ENCODE measurements around the gene KANK2.

KANK2 gene

DNA sequence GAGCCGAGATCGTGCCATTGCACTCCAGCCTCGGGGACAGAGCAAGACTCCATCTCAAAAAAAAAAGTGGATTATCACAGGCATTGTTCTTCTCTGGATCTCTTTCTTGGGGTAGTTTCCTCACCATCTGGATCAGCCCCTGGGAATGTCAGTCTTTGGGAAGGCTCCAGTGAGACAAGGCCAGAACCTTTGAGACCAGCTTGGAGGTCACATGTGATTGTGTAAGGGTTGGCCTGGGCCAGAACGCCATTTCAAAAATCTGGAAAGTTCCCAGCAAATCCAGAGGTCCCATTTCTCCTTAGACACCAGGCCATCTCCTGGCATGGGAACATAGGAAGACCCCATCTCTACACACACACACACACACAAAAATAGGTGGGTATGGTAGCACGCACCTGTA is 27.8 kb upstream of the KANK2 start:
- no peak for DNase-seq

DNA sequence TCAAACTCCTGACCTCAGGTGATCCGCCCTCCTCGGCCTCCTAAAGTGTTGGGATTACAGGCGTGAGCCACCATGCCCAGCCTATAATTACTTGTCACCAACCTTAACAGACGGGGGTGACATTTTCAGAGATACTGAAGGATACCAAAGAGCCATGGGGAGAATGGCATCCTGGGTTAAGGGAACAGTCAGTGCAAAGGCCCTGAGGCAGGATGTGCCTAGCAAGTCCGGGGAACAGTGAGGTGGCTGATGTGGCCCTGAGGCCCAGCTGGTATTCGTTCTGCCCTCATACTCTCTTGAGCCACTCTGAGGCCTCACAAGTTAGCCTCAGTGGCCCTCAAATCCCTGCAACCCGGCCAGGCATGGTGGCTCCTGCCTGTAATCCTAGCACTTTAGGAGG is 27.1 kb upstream of the KANK2 start:
- DNase-seq, result no peak

DNA sequence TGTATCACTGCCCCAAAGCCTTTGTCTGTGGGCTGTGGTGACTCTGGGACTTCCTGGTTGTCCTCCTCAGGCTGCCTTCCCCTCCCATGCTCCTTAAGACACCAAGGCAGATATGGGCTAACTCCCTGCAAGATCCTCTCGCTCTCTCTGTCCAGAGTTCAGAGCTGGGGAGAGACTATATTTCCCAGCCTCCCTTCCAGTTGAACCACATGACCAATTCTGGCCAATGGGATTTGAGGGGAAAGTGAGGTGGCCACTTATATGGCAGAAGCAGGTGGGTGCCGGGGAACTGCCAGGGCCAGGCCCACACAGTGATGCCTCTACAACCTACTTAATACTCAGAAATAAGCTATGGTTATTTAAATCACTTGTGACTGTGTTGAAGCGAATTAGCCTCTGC is 25.9 kb upstream of the KANK2 start:
- no peak for DNase-seq

- DNase-seq, result no peak
These were observed 23.8 kb upstream of the KANK2 start for GRCh38 chr19:11221082-11221598.

GRCh38 chr19:11214387-11214786 is 17.0 kb upstream of the KANK2 start:
- DNase-seq, result no peak

DNA sequence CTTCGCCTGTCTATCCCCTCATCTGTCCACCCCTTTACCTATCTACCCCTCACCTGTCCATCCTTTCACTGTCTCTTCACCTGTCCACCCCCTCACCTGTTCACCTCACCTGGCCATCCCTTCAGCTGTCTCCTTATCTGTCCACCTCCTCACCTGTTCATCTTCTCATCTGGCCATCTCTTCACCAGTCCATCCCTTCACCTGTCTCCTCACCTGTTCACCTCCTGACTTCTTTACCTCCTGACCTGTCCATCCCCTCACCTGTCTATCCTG is 13.2 kb upstream of the KANK2 start:
- no peak for DNase-seq

DNA sequence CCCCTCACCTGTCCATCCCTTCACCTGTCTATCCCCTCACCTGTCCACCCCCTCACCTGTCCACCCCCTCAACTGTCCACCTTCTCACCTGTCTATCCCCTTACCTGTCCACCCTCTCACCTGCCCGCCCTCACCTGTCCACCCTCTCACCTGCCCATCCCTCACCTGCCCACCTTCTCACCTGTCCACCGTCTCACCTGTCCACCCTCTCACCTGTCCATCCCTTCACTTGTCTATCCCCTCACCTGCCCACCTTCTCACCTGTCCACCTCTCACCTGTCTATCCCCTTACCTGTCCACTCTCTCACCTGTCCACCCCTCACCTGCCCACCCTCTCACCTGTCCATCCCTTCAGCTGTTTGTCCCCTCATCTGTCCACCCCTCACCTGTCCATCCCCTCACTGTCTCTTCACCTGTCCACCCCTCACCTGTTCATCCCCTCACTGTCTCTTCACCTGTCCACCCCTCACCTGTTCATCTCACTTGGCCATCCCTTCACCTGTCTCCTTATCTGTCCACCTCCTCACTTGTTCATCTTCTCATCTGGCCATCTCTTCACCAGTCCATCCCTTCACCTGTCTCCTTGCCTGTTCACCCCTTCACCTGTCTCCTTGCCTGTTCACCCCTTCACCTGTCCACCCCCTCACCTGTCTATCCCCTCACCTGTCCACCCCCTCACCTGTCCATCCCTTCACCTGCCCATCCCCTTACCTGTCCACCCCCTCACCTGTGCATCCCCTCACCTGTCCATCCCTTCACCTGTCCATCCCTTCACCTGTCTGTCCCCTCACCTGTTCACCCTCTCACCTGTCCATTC is 12.7 kb upstream of the KANK2 start:
- no peak for DNase-seq

DNA sequence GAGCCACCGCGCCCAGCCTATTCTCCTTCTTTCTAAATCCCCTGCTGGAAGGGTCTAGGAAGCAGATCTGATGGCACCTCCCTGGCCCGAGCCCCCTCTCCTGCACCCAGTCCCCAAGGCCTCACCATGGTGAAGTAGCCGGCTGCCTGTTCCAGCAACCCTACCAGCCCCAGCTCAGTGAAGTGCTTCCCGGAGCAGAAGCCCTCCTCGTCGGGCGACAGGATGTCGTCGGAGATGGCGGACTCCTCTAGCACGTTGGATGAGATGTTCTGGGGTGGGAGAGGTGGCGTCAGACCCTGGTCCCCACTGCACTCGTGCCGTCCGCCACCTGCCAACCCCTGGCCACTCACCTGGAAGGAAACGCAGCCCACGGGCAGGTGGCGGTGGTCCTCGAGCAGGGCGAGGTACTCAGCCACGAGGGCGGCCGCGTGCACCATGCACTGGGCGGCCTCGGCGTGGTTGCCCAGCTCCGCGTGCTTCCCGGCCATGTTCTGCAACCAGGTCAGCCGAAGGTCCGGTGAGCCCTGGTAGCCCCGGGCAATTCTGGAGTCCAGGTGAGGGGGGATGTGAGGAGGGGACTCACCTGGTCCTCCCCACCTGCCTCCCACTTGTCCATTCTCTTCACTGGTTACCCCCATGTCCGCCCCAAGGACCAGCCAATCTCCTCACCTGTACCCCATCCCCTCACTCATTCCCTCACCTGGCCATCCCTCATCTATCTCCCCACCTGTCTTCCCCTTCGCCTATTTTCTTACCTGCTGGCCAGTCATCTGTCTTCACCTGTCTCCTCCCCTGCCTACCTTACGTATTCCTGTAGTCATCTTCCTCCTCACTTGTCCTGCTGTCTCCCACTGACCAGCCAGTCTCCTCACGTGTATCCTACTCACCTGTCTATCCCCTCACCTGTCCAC is 11.5 kb upstream of the KANK2 start:
- DNase-seq, result no peak

GRCh38 chr19:11205939-11206570 is 8.7 kb upstream of the KANK2 start:
- no peak for DNase-seq

GRCh38 chr19:11204943-11205349 is 7.6 kb upstream of the KANK2 start:
- DNase-seq, result peak; percentile 25

DNA sequence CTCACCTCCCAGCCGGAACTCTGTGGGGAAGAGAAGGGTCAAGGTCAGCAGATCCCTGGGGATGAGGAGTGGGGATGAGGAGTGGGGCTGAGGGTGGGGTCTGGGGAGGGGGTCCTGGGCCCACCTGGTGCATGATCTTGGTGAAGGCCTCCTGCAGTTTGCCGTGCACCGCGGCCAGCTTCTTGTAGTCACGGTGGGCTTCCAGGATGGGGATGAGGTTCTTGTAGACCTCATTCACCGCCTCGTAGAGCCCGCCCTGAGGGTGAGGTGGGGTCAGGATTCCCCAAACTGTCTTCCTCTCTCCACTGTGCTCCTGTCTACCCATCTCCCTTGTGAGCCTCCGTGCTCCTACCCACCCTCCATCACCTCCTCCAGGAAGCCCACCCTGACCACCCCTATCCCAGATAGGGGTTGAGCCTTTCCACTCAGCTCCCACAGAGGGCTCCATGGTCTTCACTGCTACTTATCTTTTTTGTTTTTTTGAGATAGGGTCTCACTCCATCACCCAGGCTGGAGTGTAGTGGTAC is 6.8 kb upstream of the KANK2 start:
- DNase-seq, result no peak

DNA sequence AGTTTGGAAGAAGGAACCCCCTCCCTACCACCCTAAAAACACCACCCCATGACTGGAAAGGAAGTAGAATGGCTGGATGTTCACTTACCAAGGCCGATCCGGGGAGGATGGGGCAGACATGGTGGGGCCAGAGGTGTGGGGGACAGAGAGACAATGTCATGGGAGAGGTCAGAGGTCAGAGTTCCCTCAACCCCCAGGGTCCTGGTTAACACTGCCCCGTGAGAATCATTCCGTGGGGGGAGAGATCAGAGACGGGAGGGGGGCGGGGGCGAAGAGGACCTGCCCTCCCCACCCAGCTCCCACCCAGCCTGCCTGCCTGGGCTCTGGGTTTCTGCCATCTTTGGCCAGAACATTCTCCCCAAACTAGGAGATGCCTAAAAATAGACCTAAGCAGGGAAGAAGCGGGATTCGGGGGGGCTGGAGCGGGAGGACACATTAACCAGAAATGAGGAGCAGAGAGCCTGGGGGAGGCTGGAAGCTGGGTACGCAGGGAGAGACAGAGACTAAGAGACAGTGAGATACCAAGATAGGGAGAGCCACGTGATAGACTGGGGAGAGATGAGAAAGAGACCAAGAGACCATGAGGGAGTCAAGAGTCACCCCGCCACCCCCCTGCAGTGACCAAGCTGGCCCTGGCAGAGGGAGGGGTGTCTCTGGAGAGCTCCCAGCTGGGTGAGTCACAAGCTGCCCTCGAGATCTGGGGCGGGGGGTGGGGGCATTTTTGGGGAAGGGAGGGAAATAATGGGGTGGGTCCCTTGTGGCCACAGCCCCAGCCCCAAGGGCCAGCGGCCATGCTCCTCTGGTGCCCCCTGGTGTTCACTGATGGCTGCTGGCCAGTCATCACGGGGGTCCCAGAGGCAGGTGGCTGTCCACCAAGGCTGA is 6.1 kb upstream of the KANK2 start:
- peak; percentile 36 for DNase-seq

DNA sequence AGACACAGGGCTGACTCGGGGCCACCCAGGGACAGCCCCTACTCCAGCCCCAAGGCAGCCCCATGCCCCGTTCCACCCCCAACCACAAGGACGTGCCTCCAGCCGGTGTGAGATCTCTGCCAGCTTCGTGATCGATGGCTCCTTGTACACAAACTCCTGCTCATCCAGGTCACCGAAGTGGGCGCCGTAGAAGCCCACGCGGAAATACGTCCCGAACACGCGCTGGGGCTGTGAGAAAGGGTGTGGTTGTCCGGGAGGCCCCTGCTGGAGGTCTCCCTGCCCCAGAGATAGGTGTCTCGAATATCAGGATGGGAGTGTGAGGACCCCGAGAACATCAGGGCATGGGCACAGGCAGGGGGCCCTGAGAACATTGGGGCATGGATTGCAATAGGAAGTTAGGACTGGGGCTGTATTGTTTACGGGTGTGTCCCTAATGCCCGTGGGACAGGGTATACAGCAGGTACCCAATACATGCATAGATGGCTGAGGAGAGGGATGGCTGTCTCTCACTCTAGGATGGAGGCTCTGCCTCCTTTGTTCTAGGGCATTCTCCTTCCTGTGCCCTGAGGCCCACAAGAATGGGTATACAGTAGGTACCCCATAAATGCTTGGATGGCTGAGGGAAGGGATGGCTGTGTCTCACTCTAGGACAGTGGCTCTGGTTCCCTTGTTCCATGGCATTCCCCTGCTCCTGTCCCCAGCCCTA is 5.3 kb upstream of the KANK2 start:
- DNase-seq, result no peak

DNA sequence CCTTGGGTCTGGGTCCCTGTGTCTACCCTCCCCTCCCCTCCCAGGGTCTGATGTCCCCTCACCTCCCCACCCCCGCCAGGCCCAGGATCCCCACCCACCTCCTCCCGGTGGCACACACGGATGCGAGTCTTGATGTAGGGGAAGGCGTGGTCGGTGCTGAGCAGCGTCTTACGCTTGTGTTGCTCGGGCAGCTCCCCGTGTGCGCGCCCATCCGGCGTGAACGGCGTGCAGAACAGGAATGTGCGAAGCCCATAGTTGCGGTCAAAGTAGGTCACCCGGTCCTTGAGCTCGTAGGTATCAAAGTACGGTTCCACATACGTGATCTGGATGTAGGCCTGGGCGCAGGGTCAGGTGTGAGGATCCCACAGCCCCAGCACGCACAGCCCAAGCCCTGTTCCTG is 4.4 kb upstream of the KANK2 start:
- DNase-seq, result no peak

DNA sequence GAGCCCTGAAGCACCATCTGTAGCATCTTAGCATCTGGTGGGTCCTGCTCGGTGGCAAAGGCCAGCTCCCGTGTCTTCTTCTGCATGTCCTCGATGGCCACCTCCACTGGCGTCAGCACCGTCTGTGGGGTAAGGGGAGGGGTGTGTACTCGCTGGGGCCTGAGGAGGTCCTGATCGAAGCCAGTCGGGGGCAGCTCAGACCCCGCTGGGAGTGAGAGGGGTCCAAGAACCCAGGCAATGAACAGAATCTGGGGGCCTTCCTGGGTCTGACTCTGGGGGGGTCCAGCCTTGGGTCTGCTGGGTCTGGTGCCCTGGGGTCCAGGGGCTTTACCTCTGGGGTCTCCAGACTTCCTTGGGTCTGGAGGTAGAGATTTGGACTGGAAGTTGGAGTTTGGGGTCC is 3.6 kb upstream of the KANK2 start:
- no peak for DNase-seq

DNA sequence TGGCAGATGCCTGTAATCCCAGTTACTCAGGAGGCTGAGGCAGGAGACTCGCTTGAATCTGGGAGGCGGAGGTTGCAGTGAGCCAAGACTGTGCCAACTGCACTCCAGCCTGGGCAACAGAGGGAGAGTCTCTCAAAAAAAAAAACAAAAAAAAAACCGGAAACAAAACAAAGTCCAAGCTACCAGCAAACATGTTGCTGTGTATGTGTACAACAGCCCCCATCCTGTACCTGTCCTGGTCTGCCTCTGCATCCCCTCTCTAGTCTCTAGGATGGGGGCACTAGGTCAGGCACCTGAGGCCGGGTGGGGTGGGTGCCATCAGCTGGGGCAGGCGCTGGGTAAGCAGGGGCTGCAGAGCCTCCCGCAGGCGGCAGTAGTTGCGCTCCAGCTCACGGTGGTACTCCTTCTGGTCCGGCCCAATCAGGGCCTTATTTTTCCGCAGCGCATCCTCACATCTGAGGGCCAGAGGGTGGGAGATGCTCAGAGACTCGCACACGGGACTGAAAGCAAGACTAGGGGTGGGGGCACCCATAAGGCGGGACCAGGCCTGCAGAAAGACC is 2.8 kb upstream of the KANK2 start:
- DNase-seq, result no peak

GRCh38 chr19:11199517-11199916 is 2.2 kb upstream of the KANK2 start:
- DNase-seq, result no peak

- DNase-seq, result no peak
These were observed 1.6 kb upstream of the KANK2 start for GRCh38 chr19:11198769-11199424.

DNA sequence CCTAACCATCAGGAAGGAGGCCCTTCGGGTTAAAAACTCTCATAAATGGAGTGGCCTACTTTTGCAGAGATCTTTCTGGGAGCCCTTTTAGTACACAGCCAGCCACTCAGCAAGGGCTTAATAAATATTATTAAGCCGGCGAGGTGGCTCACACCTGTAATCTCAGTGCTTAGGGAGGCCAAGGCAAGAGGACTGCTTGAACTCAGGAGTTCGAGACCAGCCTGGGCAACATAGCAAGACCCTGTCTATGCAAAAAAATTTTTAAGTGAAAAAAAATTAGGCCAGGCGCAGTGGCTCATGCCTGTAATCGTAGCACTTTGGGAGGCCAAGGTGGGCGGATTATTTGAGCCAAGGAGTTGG is 810 bp upstream of the KANK2 start:
- no peak for DNase-seq

- peak; percentile 13 for DNase-seq
These were observed 698 bp downstream of the KANK2 start for GRCh38 chr19:11196406-11197287.

Measured in COR-L47 (cell line).